CD14-positive monocyte (primary cell): ENCODE measurements around the gene KCNJ11. TPM values are rescaled to one million over a fixed set of nuclear protein-coding genes. Genes with fewer than 3 reads are reported as not detected.

Source experiments
- DNase-seq, 3 donors: peaks; one replicate each; pipeline ENCODE4 v3.0.0-alpha.2; 2011 to 2022
- H2AFZ ChIP-seq: 2 replicates; pipeline ENCODE4 v1.6.0; 2012; ENCODE audit warnings: mild to moderate bottlenecking, low read depth, low read length, inconsistent platforms; ENCODE audit not compliant: insufficient read depth, poor library complexity, severe bottlenecking
- H3K27ac ChIP-seq, 2 donors: 1 replicate in 1 of 2; 2 replicates in 1 of 2; pipeline ENCODE4 v1.5.1; 2012 to 2013; ENCODE audit warnings: low read length in 2 of 2, control low read depth in 1 of 2, inconsistent platforms in 1 of 2, low read depth in 1 of 2, mild to moderate bottlenecking in 1 of 2
- H3K27me3 ChIP-seq, 2 donors: one replicate each; pipeline versions ENCODE4 v1.6.0 to v1.6.1; 2011 to 2013; ENCODE audit warnings: low read length in 2 of 2; ENCODE audit not compliant: control insufficient read depth in 2 of 2, insufficient read depth in 2 of 2
- H3K36me3 ChIP-seq, 2 donors: replicated peaks in 1 of 2; 1 replicate in 1 of 2; 2 replicates in 1 of 2; pipeline versions ENCODE4 v1.5.1 to v1.6.1; 2012 to 2013; ENCODE audit warnings: low read length in 2 of 2, control low read depth in 1 of 2, inconsistent platforms in 1 of 2, mild to moderate bottlenecking in 1 of 2; ENCODE audit not compliant: insufficient read depth in 2 of 2, control insufficient read depth in 1 of 2
- H3K4me1 ChIP-seq, 2 donors: 1 replicate in 1 of 2; 2 replicates in 1 of 2; pipeline versions ENCODE4 v1.5.1 to v1.6.1; 2012 to 2013; ENCODE audit warnings: low read length in 2 of 2, control low read depth in 1 of 2, inconsistent platforms in 1 of 2, mild to moderate bottlenecking in 1 of 2, moderate library complexity in 1 of 2; ENCODE audit not compliant: insufficient read depth in 2 of 2, control insufficient read depth in 1 of 2
- H3K4me2 ChIP-seq: replicated peaks from 2 replicates; pipeline ENCODE3; 2012; ENCODE audit warnings: low read length, moderate library complexity, mild to moderate bottlenecking; ENCODE audit not compliant: poor library complexity, severe bottlenecking; ENCODE audit errors: extremely low read depth
- H3K4me3 ChIP-seq, 3 experiments: fragments of 200-600 bp in 1 of 3; sonication (generic) in 1 of 3; replicated peaks in 1 of 3; 1 replicate in 2 of 3; 2 replicates in 1 of 3; pipeline ENCODE4 v1.5.1; 2011 to 2013; ENCODE audit warnings: low read length in 3 of 3, mild to moderate bottlenecking in 3 of 3, control low read depth in 2 of 3, low read depth in 2 of 3, inconsistent platforms in 1 of 3, moderate library complexity in 1 of 3
- H3K79me2 ChIP-seq: 2 replicates; pipeline ENCODE4 v1.6.0; 2012; ENCODE audit warnings: mild to moderate bottlenecking, control low read depth, inconsistent platforms, low read length, moderate library complexity; ENCODE audit not compliant: insufficient read depth
- H3K9ac ChIP-seq: 2 replicates; pipeline ENCODE4 v1.6.0; 2017; ENCODE audit warnings: low read length, mild to moderate bottlenecking; ENCODE audit not compliant: insufficient read depth, poor library complexity, severe bottlenecking
- H3K9me3 ChIP-seq, 2 donors: replicated peaks in 1 of 2; 1 replicate in 1 of 2; 2 replicates in 1 of 2; pipeline versions ENCODE4 v1.5.1 to v1.6.1; 2012 to 2013; ENCODE audit warnings: low read length in 2 of 2, control low read depth in 1 of 2; ENCODE audit not compliant: control insufficient read depth in 1 of 2, insufficient read depth in 1 of 2
- H4K20me1 ChIP-seq: 2 replicates; pipeline ENCODE4 v1.6.0; 2012; ENCODE audit warnings: mild to moderate bottlenecking, low read length, control low read depth, moderate library complexity; ENCODE audit not compliant: insufficient read depth
- H3K27ac Mint-ChIP-seq, 7 donors: one replicate each; pipeline ENCODE4 v1.8.0; 2020; ENCODE audit warnings: mild to moderate bottlenecking in 7 of 7, mixed read lengths in 7 of 7, moderate library complexity in 6 of 7, inconsistent platforms in 2 of 7
- H3K27me3 Mint-ChIP-seq, 3 donors: one replicate each; pipeline ENCODE4 v1.8.0; 2021 to 2022; ENCODE audit warnings: low read depth in 3 of 3, mild to moderate bottlenecking in 3 of 3, mixed read lengths in 3 of 3, moderate library complexity in 3 of 3, inconsistent platforms in 1 of 3
- H3K36me3 Mint-ChIP-seq, 2 donors: one replicate each; pipeline ENCODE4 v1.8.0; 2020; ENCODE audit warnings: mixed read lengths in 2 of 2, inconsistent platforms in 1 of 2, mild to moderate bottlenecking in 1 of 2
- H3K4me1 Mint-ChIP-seq: one replicate; pipeline ENCODE4 v1.8.0; 2020; ENCODE audit warnings: mild to moderate bottlenecking, mixed read lengths
- H3K4me3 Mint-ChIP-seq, 2 donors: one replicate each; pipeline ENCODE4 v1.8.0; 2020; ENCODE audit warnings: mild to moderate bottlenecking in 2 of 2, mixed read lengths in 2 of 2, moderate library complexity in 1 of 2
- H3K9me3 Mint-ChIP-seq, 7 donors: one replicate each; pipeline ENCODE4 v1.8.0; 2020 to 2022; ENCODE audit warnings: mixed read lengths in 7 of 7, mild to moderate bottlenecking in 6 of 7, moderate library complexity in 6 of 7, inconsistent platforms in 2 of 7
- CTCF ChIP-seq: fragments of 200-600 bp; IDR thresholded peaks from one replicate; pipeline ENCODE4 v1.8.0; 2022; ENCODE audit warnings: antibody characterized with exemption, mild to moderate bottlenecking
- WGBS: methylation state at CpG from one replicate; pipeline ENCODE4 v1.1.5; 2013; ENCODE audit warnings: missing lambda C conversion rate; ENCODE audit not compliant: insufficient coverage; 5-methylcytosine and 5-hydroxymethylcytosine counted together
- intact Hi-C, 2 donors: fragments of 100-400 bp; cut with micrococcal nuclease; formaldehyde crosslinking; loops; one replicate each; pipeline versions ENCODE4 v1.15.0 to v1.15.1; 2023
- polyA plus RNA-seq, 3 donors: library from polyadenylated mRNA; depleted of rRNA in 1 of 3; unstranded in 2 of 3; stranded (reverse) in 1 of 3; fragments of 300-500 nt in 2 of 3; fragments of >200 nt in 1 of 3; fragmentation: Illumina TruSeq in 2 of 3; gene quantifications; 1 replicate in 2 of 3; 2 replicates in 1 of 3; pipeline ENCODE4 v1.2.3, GENCODE V29; 2012 to 2021

Gene KCNJ11
- polyA plus RNA-seq, 3 donors: 0.09 TPM; not detected in 2

GRCh38 chr11:17385926-17386325 is 2.5 kb downstream of the KCNJ11 start:
- H3K4me1 ChIP-seq: peaks cover 13 to 20% of the 10 kb centered on the region in 2 donors
- Mint-ChIP-seq H3K36me3 (peaks cover 0 to 4% of the 10 kb centered on the region in 2 donors), H3K4me1 (peaks cover 18% of the 10 kb centered on the region), H3K27ac (peak overlapping the region in 1 of 7 donors; percentile 48), H3K4me3 (no peak overlapping the region), H3K27me3 (peaks cover 14 to 28% (median 23%) of the 10 kb centered on the region in 3 donors), H3K9me3 (peaks cover 0 to 1% (median 0%) of the 10 kb centered on the region in 7 donors)
- 88% methylated on average over 6 of the region's 6 CpGs for WGBS
- no peaks in the 10 kb centered on the region for H3K9me3 ChIP-seq
- no peak overlapping the region for H3K27ac ChIP-seq
- TF ChIP-seq CTCF: no peak
- intact Hi-C loops: loop anchor here in 1 of 2 donors (5.0 kb wide), 1 partner anchor 116 kb away; no protein-coding TSS in a partner anchor
- H3K79me2 ChIP-seq: no peaks in the 10 kb centered on the region
- DNase-seq: no peak
- H4K20me1 ChIP-seq: no peaks in the 10 kb centered on the region
- peaks cover 3 to 27% of the 10 kb centered on the region in 2 donors for H3K27me3 ChIP-seq
- no peaks in the 10 kb centered on the region for H3K36me3 ChIP-seq
- no peak overlapping the region for H3K4me2 ChIP-seq
- no peak overlapping the region for H2AFZ ChIP-seq
- H3K4me3 ChIP-seq: no peak overlapping the region
- no peak overlapping the region for H3K9ac ChIP-seq

- H3K27ac Mint-ChIP-seq: peak overlapping the region in 1 of 7 donors; percentile 48
- WGBS: no CpG with 5 or more reads among the region's 5 CpGs
- H3K27me3 ChIP-seq: peaks cover 3 to 23% of the 10 kb centered on the region in 2 donors
- H4K20me1 ChIP-seq: no peaks in the 10 kb centered on the region
- H3K27me3 Mint-ChIP-seq: peaks cover 14 to 27% (median 23%) of the 10 kb centered on the region in 3 donors
- H3K9me3 ChIP-seq: no peaks in the 10 kb centered on the region
- H3K4me2 ChIP-seq: no peak overlapping the region
- no peaks in the 10 kb centered on the region for H3K79me2 ChIP-seq
- no peak overlapping the region for H3K4me3 ChIP-seq
- H2AFZ ChIP-seq: no peak overlapping the region
- H3K4me1 Mint-ChIP-seq: peaks cover 18% of the 10 kb centered on the region
- peaks cover 0 to 4% of the 10 kb centered on the region in 2 donors for H3K36me3 Mint-ChIP-seq
- H3K4me1 ChIP-seq: peaks cover 13 to 20% of the 10 kb centered on the region in 2 donors
- H3K27ac ChIP-seq: no peak overlapping the region
- no peaks in the 10 kb centered on the region for H3K36me3 ChIP-seq
- no peak for DNase-seq
- no peak for TF ChIP-seq CTCF
- H3K4me3 Mint-ChIP-seq: no peak overlapping the region
- no peak overlapping the region for H3K9ac ChIP-seq
- intact Hi-C loops: loop anchor here in 1 of 2 donors (5.0 kb wide), 1 partner anchor 117 kb away; no protein-coding TSS in a partner anchor
- H3K9me3 Mint-ChIP-seq: peaks cover 0 to 1% (median 0%) of the 10 kb centered on the region in 7 donors
These were observed 3.0 kb downstream of the KCNJ11 start for GRCh38 chr11:17385492-17385891.
